ENCODE results near the gene PPP1R8. TPM values are rescaled to one million over a fixed set of nuclear protein-coding genes. Genes with fewer than 3 reads are reported as not detected.

PPP1R8 gene
- 47.3 to 56.2 TPM (median 48.2 TPM) in 3 replicates for polyA plus RNA-seq
- 72.7 TPM for polyA plus RNA-seq (2011; ENCODE audit: low read depth)
- polyA plus RNA-seq (2011; cell fraction: cytosol; rRNA removed) = 38.5 and 46.3 TPM in 2 replicates
- 36.4 and 38.9 TPM in 2 replicates for polyA plus RNA-seq (2011; cell fraction: nucleus; rRNA removed)
- 24.1 and 35.5 TPM in 2 replicates for polyA plus RNA-seq (2012; ENCODE audit: low replicate concordance)
- polyA minus RNA-seq = 51.5 to 80.9 TPM (median 56.9 TPM) in 3 replicates
- 32.8 TPM for polyA minus RNA-seq (2011; cell fraction: cytosol; rRNA and poly(A)+ RNA removed)
- 13.1 and 34.5 TPM in 2 replicates for polyA minus RNA-seq (2011; cell fraction: nucleus; rRNA and poly(A)+ RNA removed)

DNA sequence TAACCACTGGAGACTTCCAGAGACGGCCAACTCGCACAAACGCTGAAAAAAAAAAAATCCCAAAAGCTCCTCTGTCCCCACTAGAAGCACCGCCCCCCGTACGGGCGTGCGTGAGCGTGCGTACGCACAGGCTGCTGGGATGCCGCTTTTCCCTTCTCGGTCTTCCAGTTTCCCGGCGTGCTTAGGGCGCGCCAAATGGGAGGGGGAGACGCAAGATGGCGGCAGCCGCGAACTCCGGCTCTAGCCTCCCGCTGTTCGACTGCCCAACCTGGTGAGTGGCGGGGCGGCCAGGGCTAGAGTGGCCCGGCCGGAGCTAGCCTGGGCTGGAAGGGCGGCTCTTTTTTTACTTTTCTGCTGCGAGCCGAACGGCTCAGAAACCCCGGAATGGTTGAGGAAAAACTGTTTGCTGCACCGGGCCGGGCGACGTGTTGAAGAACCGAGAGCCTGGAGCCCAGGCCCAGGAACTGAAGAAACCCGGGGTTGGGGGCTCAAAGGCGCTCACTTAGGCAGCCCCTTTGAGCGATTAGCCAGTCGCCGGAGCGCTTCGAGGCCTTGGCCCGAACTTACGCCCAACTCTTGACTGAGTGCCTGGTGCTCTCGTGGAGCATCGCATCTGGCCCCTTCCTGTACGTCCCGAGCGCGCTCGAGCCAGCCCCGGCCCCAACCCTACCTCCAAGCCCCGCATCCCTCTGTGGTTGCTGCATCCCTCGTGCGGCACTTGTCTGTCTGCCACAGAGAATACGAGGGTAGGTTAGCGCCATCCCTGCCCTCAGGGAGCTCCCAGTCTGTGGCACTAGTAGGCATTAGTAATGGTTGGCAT, at the start of gene PPP1R8:
TSS of gene PPP1R8 (plus strand) at position 162 of the 820 bp plus-strand sequence. CDS start at position 216, 54 bp downstream.
- TF ChIP-seq EZH2 (IDR thresholded peaks at IDR 0.05; ENCODE audit: low read length) = no peak
- TF ChIP-seq, protein P1, sequence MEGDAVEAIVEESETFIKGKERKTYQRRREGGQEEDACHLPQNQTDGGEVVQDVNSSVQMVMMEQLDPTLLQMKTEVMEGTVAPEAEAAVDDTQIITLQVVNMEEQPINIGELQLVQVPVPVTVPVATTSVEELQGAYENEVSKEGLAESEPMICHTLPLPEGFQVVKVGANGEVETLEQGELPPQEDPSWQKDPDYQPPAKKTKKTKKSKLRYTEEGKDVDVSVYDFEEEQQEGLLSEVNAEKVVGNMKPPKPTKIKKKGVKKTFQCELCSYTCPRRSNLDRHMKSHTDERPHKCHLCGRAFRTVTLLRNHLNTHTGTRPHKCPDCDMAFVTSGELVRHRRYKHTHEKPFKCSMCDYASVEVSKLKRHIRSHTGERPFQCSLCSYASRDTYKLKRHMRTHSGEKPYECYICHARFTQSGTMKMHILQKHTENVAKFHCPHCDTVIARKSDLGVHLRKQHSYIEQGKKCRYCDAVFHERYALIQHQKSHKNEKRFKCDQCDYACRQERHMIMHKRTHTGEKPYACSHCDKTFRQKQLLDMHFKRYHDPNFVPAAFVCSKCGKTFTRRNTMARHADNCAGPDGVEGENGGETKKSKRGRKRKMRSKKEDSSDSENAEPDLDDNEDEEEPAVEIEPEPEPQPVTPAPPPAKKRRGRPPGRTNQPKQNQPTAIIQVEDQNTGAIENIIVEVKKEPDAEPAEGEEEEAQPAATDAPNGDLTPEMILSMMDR (optimal IDR thresholded peaks at IDR 0.05 in 1 of 3, IDR thresholded peaks at IDR 0.05 in 1 of 3, conservative IDR thresholded peaks at IDR 0.05 in 1 of 3; ENCODE audit: extremely low read depth in 1 of 3, insufficient read depth in 2 of 3, low read length in 3 of 3) = no peak
- H3K9me3 ChIP-seq (ENCODE audit: control insufficient read depth, low read depth, low read length) = no peaks in the 10 kb centered on the region
- no peaks in the 10 kb centered on the region for H3K9me1 ChIP-seq (ENCODE audit: control insufficient read depth, extremely low read depth, insufficient read depth, low read length)
- peak; percentile 64 for FAIRE-seq
- H3K27ac ChIP-seq (ENCODE audit: control insufficient read depth, insufficient read depth, low read length) = peak within 1 kb of the TSS; percentile 91
- H3K36me3 ChIP-seq (ENCODE audit: control insufficient read depth in 2 of 2, extremely low read depth in 1 of 2, insufficient read depth in 2 of 2, low read length in 2 of 2) = peaks cover 3 to 7% of the 10 kb centered on the region in 2 experiments
- no peaks in the 10 kb centered on the region for H3K27me3 ChIP-seq (ENCODE audit: control insufficient read depth, extremely low read depth, insufficient read depth, low read length)
- H3K4me1 ChIP-seq (ENCODE audit: control insufficient read depth, extremely low read depth, insufficient read depth, low read length) = peaks cover 14% of the 10 kb centered on the region
- no peaks in the 10 kb centered on the region for H4K20me1 ChIP-seq (ENCODE audit: control insufficient read depth, extremely low read depth, insufficient read depth, low read length)
- dilution Hi-C loops (cut with MboI; ENCODE audit: extremely low pct_ligation_motif_present, low sequenced_read_pairs) = no loop called here
- peak within 1 kb of the TSS; percentile 78 to 94 (median 94) for H3K4me3 ChIP-seq (ENCODE audit: control insufficient read depth in 2 of 3, extremely low read depth in 1 of 3, insufficient read depth in 2 of 3, low read depth in 1 of 3, low read length in 3 of 3)
- peak; percentile 53 for DNase-seq (ENCODE audit: low read depth, low spot score)
- peak within 1 kb of the TSS; percentile 89 for H2AFZ ChIP-seq (ENCODE audit: control insufficient read depth, low read length)
- H3K9ac ChIP-seq (ENCODE audit: control insufficient read depth, extremely low read depth, insufficient read depth, low read length) = peak within 1 kb of the TSS; percentile 98
- H3K4me2 ChIP-seq (ENCODE audit: control insufficient read depth, extremely low read depth, insufficient read depth, low read depth, low read length) = peak within 1 kb of the TSS; percentile 89
- H3K79me2 ChIP-seq (ENCODE audit: control insufficient read depth, insufficient read depth, low read length) = peaks cover 52% of the 10 kb centered on the region

DNA sequence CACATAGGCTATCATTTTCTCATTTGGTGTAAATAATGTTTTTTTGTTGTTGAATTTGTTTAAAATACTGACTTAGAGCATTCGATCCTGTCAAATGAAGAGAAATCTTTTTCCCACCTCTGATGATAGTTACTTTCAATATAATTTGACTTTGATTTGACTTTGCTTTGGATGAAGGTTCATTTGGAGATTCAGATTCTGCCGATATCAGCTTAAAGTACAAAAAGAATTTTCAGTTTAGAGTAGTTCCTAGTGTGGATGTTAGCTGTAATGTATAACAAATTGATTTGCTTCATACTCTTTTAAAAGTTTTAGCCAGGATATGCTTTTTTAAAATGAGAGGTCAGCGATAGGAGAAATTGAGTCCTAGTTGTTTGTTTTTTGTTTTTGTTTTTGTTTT, 47.6 kb upstream of the PPP1R8 start:
- H3K79me2 ChIP-seq (ENCODE audit: control insufficient read depth, insufficient read depth, low read length) = peaks cover 35% of the 10 kb centered on the region
- no peak for FAIRE-seq
- dilution Hi-C loops (cut with MboI; ENCODE audit: extremely low pct_ligation_motif_present, low sequenced_read_pairs) = no loop called here
- H3K4me3 ChIP-seq (ENCODE audit: control insufficient read depth in 2 of 3, extremely low read depth in 1 of 3, insufficient read depth in 2 of 3, low read depth in 1 of 3, low read length in 3 of 3) = no peak overlapping the region
- no peak overlapping the region for H3K4me2 ChIP-seq (ENCODE audit: control insufficient read depth, extremely low read depth, insufficient read depth, low read depth, low read length)
- H2AFZ ChIP-seq (ENCODE audit: control insufficient read depth, low read length) = no peak overlapping the region
- TF ChIP-seq, protein P1 (optimal IDR thresholded peaks at IDR 0.05 in 1 of 3, IDR thresholded peaks at IDR 0.05 in 1 of 3, conservative IDR thresholded peaks at IDR 0.05 in 1 of 3; ENCODE audit: extremely low read depth in 1 of 3, insufficient read depth in 2 of 3, low read length in 3 of 3) = no peak
- TF ChIP-seq EZH2 (IDR thresholded peaks at IDR 0.05; ENCODE audit: low read length) = no peak
- H3K9me3 ChIP-seq (ENCODE audit: control insufficient read depth, low read depth, low read length) = no peaks in the 10 kb centered on the region
- H3K27me3 ChIP-seq (ENCODE audit: control insufficient read depth, extremely low read depth, insufficient read depth, low read length) = no peaks in the 10 kb centered on the region
- no peak overlapping the region for H3K9ac ChIP-seq (ENCODE audit: control insufficient read depth, extremely low read depth, insufficient read depth, low read length)
- H3K9me1 ChIP-seq (ENCODE audit: control insufficient read depth, extremely low read depth, insufficient read depth, low read length) = no peaks in the 10 kb centered on the region
- no peaks in the 10 kb centered on the region for H3K36me3 ChIP-seq (ENCODE audit: control insufficient read depth in 2 of 2, extremely low read depth in 1 of 2, insufficient read depth in 2 of 2, low read length in 2 of 2)
- H3K4me1 ChIP-seq (ENCODE audit: control insufficient read depth, extremely low read depth, insufficient read depth, low read length) = peaks cover 15% of the 10 kb centered on the region
- no peak for DNase-seq (ENCODE audit: low read depth, low spot score)
- H3K27ac ChIP-seq (ENCODE audit: control insufficient read depth, insufficient read depth, low read length) = no peak overlapping the region
- no peaks in the 10 kb centered on the region for H4K20me1 ChIP-seq (ENCODE audit: control insufficient read depth, extremely low read depth, insufficient read depth, low read length)
